Mesodermal cell (in vitro differentiated cells): ENCODE measurements around the gene NUDT6.
"Not testable (repeated sequence)": the region's sequence is repeated elsewhere in the genome, so short reads cannot be mapped to it uniquely, and the experiment has no call there.

ENCODE experiments used
- H3K27ac ChIP-seq: 2 replicates; pipeline ENCODE4 v1.7.0; 2013; ENCODE audit warnings: mild to moderate bottlenecking, low read depth, low read length, moderate library complexity; ENCODE audit not compliant: severe bottlenecking
- H3K36me3 ChIP-seq: 2 replicates; pipeline ENCODE4 v1.7.1; 2013; ENCODE audit warnings: mild to moderate bottlenecking, low read length, moderate library complexity; ENCODE audit not compliant: control insufficient read depth, insufficient read depth
- H3K4me1 ChIP-seq: one replicate; pipeline ENCODE4 v1.7.1; 2013; ENCODE audit warnings: mild to moderate bottlenecking, low read length; ENCODE audit not compliant: insufficient read depth, control insufficient read depth, poor library complexity, severe bottlenecking
- H3K4me3 ChIP-seq: 2 replicates; pipeline ENCODE4 v1.7.0; 2013; ENCODE audit warnings: low read length, control low read depth, mild to moderate bottlenecking; ENCODE audit not compliant: insufficient read depth, poor library complexity, severe bottlenecking; ENCODE audit errors: extremely low read depth
- H3K9me3 ChIP-seq: 2 replicates; pipeline ENCODE4 v1.7.1; 2013; ENCODE audit warnings: mild to moderate bottlenecking, low read length, moderate library complexity; ENCODE audit not compliant: control insufficient read depth
- WGBS, 2 experiments: methylation state at CpG; one replicate each; pipeline ENCODE4 v1.1.5; 2013; ENCODE audit warnings: missing lambda C conversion rate in 2 of 2; ENCODE audit not compliant: insufficient coverage in 2 of 2; 5-methylcytosine and 5-hydroxymethylcytosine counted together

The NUDT6 gene

GRCh38 chr4:122952028-122952427, 29.6 kb upstream of the NUDT6 start:
- H3K4me3 ChIP-seq: no peak overlapping the region
- H3K36me3 ChIP-seq: peaks cover 68% of the 10 kb centered on the region
- H3K27ac ChIP-seq: no peak overlapping the region
- no peaks in the 10 kb centered on the region for H3K4me1 ChIP-seq
- no peaks in the 10 kb centered on the region for H3K9me3 ChIP-seq
- WGBS, 2 experiments: 97 to 100% methylated on average over 3 to 4 of the region's 4 CpGs

- Histone ChIP-seq H3K4me1 (no peaks in the 10 kb centered on the region), H3K36me3 (peaks cover 72% of the 10 kb centered on the region), H3K9me3 (no peaks in the 10 kb centered on the region), H3K27ac (no peak overlapping the region), H3K4me3 (no peak overlapping the region)
- 100% methylated on average over 3 of the region's 4 CpGs for WGBS, 2 experiments
These were observed 26.3 kb upstream of the NUDT6 start for GRCh38 chr4:122948671-122949070.

GRCh38 chr4:122946142-122946541, 23.7 kb upstream of the NUDT6 start:
- no CpG with 5 or more reads among the region's 1 CpG for WGBS, 2 experiments
- Histone ChIP-seq H3K36me3 (peaks cover 46% of the 10 kb centered on the region), H3K4me1 (no peaks in the 10 kb centered on the region)

GRCh38 chr4:122945136-122945535, 22.7 kb upstream of the NUDT6 start:
- not testable (repeated sequence) for H3K9me3 ChIP-seq, H3K27ac ChIP-seq, H3K4me3 ChIP-seq, H3K4me1 ChIP-seq
- H3K36me3 ChIP-seq: peaks cover 38% of the 10 kb centered on the region
- WGBS, 2 experiments: 95 to 97% methylated on average over 4 to 7 of the region's 17 CpGs

More at GRCh38 chr4:122946142-122946541, 23.7 kb upstream of the NUDT6 start:
- no peaks in the 10 kb centered on the region for H3K9me3 ChIP-seq
- no peak overlapping the region for H3K27ac ChIP-seq
- H3K4me3 ChIP-seq: no peak overlapping the region

GRCh38 chr4:122932763-122933162, 10.4 kb upstream of the NUDT6 start:
- no peaks in the 10 kb centered on the region for H3K4me1 ChIP-seq
- H3K4me3 ChIP-seq: no peak overlapping the region
- no peak overlapping the region for H3K27ac ChIP-seq
- no peaks in the 10 kb centered on the region for H3K9me3 ChIP-seq
- H3K36me3 ChIP-seq: peaks cover 62% of the 10 kb centered on the region

- Histone ChIP-seq H3K4me3 (no peak overlapping the region), H3K4me1 (no peaks in the 10 kb centered on the region), H3K9me3 (no peaks in the 10 kb centered on the region), H3K27ac (no peak overlapping the region), H3K36me3 (peaks cover 55% of the 10 kb centered on the region)
These were observed 8.5 kb upstream of the NUDT6 start for GRCh38 chr4:122930862-122931261.

GRCh38 chr4:122928930-122929329, 6.5 kb upstream of the NUDT6 start:
- Histone ChIP-seq H3K9me3 (no peaks in the 10 kb centered on the region), H3K4me1 (peaks cover 5% of the 10 kb centered on the region), H3K4me3 (no peak overlapping the region), H3K36me3 (peaks cover 38% of the 10 kb centered on the region), H3K27ac (no peak overlapping the region)
- WGBS, 2 experiments: no CpG with 5 or more reads among the region's 1 CpG

- 0% methylated on average over 31 to 32 of the region's 34 CpGs for WGBS, 2 experiments
- Histone ChIP-seq H3K4me1 (peaks cover 5% of the 10 kb centered on the region), H3K27ac (peak overlapping the region; percentile 84), H3K36me3 (peaks cover 4% of the 10 kb centered on the region), H3K4me3 (peak overlapping the region; percentile 87), H3K9me3 (no peaks in the 10 kb centered on the region)
These were observed 597 bp upstream of the NUDT6 start for GRCh38 chr4:122922877-122923511.

GRCh38 chr4:122921300-122921699, 1.1 kb downstream of the NUDT6 start:
- WGBS, 2 experiments: 94% methylated on average over 5 of the region's 5 CpGs; no CpG with 5 or more reads in 1 of the 2 experiments
- Histone ChIP-seq H3K4me3 (peak overlapping the region; percentile 87), H3K27ac (no peak overlapping the region), H3K9me3 (no peaks in the 10 kb centered on the region), H3K4me1 (peaks cover 5% of the 10 kb centered on the region), H3K36me3 (no peaks in the 10 kb centered on the region)

GRCh38 chr4:122920473-122920872, 1.9 kb downstream of the NUDT6 start:
- H3K4me3 ChIP-seq: no peak overlapping the region
- no peaks in the 10 kb centered on the region for H3K36me3 ChIP-seq
- peaks cover 5% of the 10 kb centered on the region for H3K4me1 ChIP-seq
- no peak overlapping the region for H3K27ac ChIP-seq
- WGBS, 2 experiments: 85 to 98% methylated on average over 4 of the region's 5 CpGs
- no peaks in the 10 kb centered on the region for H3K9me3 ChIP-seq

- H3K36me3 ChIP-seq: peaks cover 7% of the 10 kb centered on the region
- no peak overlapping the region for H3K4me3 ChIP-seq
- no peaks in the 10 kb centered on the region for H3K9me3 ChIP-seq
- peaks cover 6% of the 10 kb centered on the region for H3K4me1 ChIP-seq
- WGBS, 2 experiments: 94 to 100% methylated on average over 3 of the region's 5 CpGs
- H3K27ac ChIP-seq: no peak overlapping the region
These were observed 4.7 kb downstream of the NUDT6 start for GRCh38 chr4:122917731-122918130.
